Lung (tissue), 12 donors: ENCODE data around the gene SNX33. TPM values are rescaled to one million over a fixed set of nuclear protein-coding genes. Genes with fewer than 3 reads are reported as not detected.
"Not testable (repeated sequence)": the region's sequence is repeated elsewhere in the genome, so short reads cannot be mapped to it uniquely, and the experiment has no call there.

Experiments used
- ATAC-seq: fragments of 200-7000 bp; cut with Tn5 transposase; one replicate; pipeline ENCODE4 v1.9.1; 2020; ENCODE audit warnings: moderate number of reproducible peaks; ENCODE audit not compliant: insufficient read depth, low FRiP score
- DNase-seq, 3 donors: peaks; one replicate each; pipeline ENCODE4 v3.0.0-alpha.2; 2013 to 2017
- H3K27ac ChIP-seq, 2 donors: one replicate each; pipeline ENCODE4 v1.5.1; 2013; ENCODE audit warnings: mild to moderate bottlenecking in 2 of 2, moderate library complexity in 2 of 2, control low read depth in 1 of 2, inconsistent platforms in 1 of 2, low read depth in 1 of 2, low read length in 1 of 2
- H3K27me3 ChIP-seq, 3 donors: one replicate each; pipeline ENCODE4 v1.5.1; 2013; ENCODE audit warnings: low read length in 2 of 3; ENCODE audit not compliant: control insufficient read depth in 3 of 3, insufficient read depth in 3 of 3
- H3K36me3 ChIP-seq, 4 donors: one replicate each; pipeline ENCODE4 v1.5.1; 2013; ENCODE audit warnings: low read length in 4 of 4, mild to moderate bottlenecking in 1 of 4, moderate library complexity in 1 of 4; ENCODE audit not compliant: control insufficient read depth in 4 of 4, insufficient read depth in 4 of 4
- H3K4me1 ChIP-seq, 5 donors: one replicate each; pipeline ENCODE4 v1.5.1; 2013; ENCODE audit warnings: low read length in 5 of 5, mild to moderate bottlenecking in 2 of 5, moderate library complexity in 1 of 5; ENCODE audit not compliant: control insufficient read depth in 5 of 5, insufficient read depth in 5 of 5
- H3K4me3 ChIP-seq: one replicate; pipeline ENCODE4 v1.5.1; 2013; ENCODE audit warnings: mild to moderate bottlenecking, control low read depth, moderate library complexity
- H3K9ac ChIP-seq, 2 donors: one replicate each; pipeline ENCODE4 v1.5.1; 2013; ENCODE audit warnings: low read length in 2 of 2, control low read depth in 1 of 2; ENCODE audit not compliant: insufficient read depth in 1 of 2
- H3K9me3 ChIP-seq, 4 donors: one replicate each; pipeline ENCODE4 v1.5.1; 2013; ENCODE audit warnings: low read length in 3 of 4, mild to moderate bottlenecking in 1 of 4, moderate library complexity in 1 of 4; ENCODE audit not compliant: control insufficient read depth in 4 of 4, insufficient read depth in 3 of 4
- WGBS, 2 donors: extraction: QIAGEN DNeasy Blood & Tissue Kit; methylation state at CpG; one replicate each; pipeline ENCODE4 v1.1.7; 2013; 5-methylcytosine and 5-hydroxymethylcytosine counted together
- polyA plus RNA-seq, 2 donors: library from polyadenylated mRNA; stranded (reverse); fragments of 200-250 nt; gene quantifications; one replicate each; pipeline ENCODE4 v1.2.1, GENCODE V29; 2013
- total RNA-seq, 2 donors: library from RNA; depleted of rRNA in 1 of 2; stranded (reverse); fragments of >200 nt in 1 of 2; gene quantifications; one replicate each; pipeline ENCODE4 v1.2.1, GENCODE V29; 2014 to 2021
- TF ChIP-seq, protein P1 (sequence below): IDR thresholded peaks from 2 replicates; pipeline ENCODE4 v1.5.1; 2012; ENCODE audit warnings: mild to moderate bottlenecking; ENCODE audit errors: control extremely low read depth, extremely low read depth
- donor health status: control.
- donor health status: control.
- donor health status: Bipolar disorder and iron deficiency.
- donor health status: healthy.
- donor health status: DM: yes; HTN: yes; CAD: no.

SNX33 gene
- total and polyA plus RNA-seq, 4 donors = 13.6 to 23.5 (median 18.0) TPM

DNA sequence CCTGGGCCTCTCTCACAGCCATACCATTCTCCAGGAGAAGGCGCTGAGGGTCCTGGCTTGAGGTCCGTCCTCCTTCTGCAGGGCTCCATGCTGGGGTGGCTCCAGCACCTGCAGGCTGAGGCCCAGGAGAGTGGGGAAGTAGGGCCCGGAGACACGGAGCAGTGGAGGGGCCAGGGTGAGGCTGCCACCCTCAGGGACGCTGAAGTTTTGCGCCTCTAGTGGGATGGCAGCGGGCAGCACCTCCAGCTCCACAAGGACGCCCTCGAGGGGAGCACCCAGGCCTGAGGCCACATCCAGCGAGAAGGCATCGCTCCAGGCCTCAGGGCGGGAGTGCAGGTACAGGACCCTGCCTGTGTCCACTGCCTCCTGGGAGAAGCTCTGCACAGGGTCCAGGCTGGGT lies 37.5 kb downstream of the SNX33 start:
- TF ChIP-seq, protein P1, sequence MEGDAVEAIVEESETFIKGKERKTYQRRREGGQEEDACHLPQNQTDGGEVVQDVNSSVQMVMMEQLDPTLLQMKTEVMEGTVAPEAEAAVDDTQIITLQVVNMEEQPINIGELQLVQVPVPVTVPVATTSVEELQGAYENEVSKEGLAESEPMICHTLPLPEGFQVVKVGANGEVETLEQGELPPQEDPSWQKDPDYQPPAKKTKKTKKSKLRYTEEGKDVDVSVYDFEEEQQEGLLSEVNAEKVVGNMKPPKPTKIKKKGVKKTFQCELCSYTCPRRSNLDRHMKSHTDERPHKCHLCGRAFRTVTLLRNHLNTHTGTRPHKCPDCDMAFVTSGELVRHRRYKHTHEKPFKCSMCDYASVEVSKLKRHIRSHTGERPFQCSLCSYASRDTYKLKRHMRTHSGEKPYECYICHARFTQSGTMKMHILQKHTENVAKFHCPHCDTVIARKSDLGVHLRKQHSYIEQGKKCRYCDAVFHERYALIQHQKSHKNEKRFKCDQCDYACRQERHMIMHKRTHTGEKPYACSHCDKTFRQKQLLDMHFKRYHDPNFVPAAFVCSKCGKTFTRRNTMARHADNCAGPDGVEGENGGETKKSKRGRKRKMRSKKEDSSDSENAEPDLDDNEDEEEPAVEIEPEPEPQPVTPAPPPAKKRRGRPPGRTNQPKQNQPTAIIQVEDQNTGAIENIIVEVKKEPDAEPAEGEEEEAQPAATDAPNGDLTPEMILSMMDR = no peak
- DNase-seq (no peak), ATAC-seq (no peak)
- no peak overlapping the region for H3K4me3 ChIP-seq
- H3K9me3 ChIP-seq = no peaks in the 10 kb centered on the region
- 83 to 84% methylated on average over 12 of the region's 12 CpGs for whole genome bisulfite sequencing, 2 donors
- H3K9ac ChIP-seq = no peak overlapping the region
- H3K27me3 ChIP-seq = no peaks in the 10 kb centered on the region
- peaks cover 0 to 8% (median 2%) of the 10 kb centered on the region in 4 donors for H3K36me3 ChIP-seq
- no peaks in the 10 kb centered on the region for H3K4me1 ChIP-seq
- no peak overlapping the region for H3K27ac ChIP-seq

DNA sequence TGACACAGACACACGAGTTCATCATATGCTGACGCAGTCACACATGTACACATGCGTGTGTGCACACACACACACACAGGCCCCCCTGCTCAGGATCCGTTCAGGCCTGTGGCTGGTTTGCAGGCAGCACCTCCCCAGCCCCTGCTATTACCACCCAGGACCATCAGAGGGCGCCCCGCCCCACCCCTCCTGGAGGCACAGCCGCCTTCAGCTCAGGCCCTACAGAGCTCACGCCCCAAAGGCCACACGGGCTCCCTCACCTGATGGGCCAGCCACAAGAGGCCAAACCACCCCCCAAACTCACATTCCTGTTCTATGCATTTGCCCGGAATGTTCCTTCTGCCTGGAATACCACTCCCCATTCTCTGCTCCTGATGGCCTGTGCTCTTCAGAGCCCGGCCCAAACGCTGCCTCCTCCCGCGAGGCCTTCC lies 38.5 kb downstream of the SNX33 start:
- WGBS, 2 donors = 31 to 33% methylated on average over 14 of the region's 14 CpGs
- not testable (repeated sequence) for H3K9ac ChIP-seq, H3K27ac ChIP-seq, H3K4me3 ChIP-seq, H3K4me1 ChIP-seq, H3K27me3 ChIP-seq, H3K36me3 ChIP-seq, H3K9me3 ChIP-seq
- DNase-seq (peak; percentile 58 to 85 (median 67)), ATAC-seq (peak; percentile 86)
- TF ChIP-seq, protein P1 = peak; percentile 48

DNA sequence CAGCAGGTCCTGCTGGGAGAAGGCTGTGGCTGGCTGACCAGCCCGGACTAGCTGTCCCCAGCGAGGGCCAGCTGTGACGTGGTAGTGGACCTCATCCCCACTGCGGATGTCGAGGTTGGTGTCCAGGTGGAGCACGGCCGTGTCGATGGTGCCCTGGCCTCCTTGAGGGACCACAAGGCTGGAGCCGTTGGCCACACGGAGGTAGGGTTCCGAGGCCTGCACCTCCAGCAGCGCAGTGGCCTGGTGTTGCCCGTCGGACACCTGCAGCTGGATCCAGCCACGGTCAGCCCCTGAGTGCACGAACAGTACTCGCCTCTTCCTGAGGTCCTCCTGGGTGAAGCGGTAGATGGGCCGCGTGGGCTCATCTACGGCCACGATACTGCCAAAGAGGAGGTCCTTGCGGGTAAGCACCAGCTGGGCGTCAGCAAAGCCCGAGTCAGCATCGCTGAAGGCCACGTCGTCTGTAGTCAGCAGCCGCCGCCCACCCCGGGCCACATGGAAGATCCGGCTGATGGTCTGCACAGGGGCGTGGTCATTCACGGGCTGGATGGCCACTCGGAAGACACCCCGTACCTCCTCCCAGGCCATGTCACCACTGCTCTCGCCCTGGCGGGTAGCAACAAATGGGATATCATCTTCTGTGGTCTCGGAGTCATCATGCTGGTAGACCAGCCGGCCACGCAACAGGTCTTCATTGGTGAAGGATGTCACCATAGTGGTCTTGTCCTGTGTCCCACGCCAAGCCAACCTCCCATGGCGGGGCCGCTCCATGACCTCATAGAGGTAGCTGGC lies 40.0 kb downstream of the SNX33 start:
- H3K9ac ChIP-seq = no peak overlapping the region
- no peak overlapping the region for H3K4me3 ChIP-seq
- H3K36me3 ChIP-seq = peaks cover 0 to 8% (median 5%) of the 10 kb centered on the region in 4 donors
- no peak for ATAC-seq
- no peaks in the 10 kb centered on the region for H3K9me3 ChIP-seq
- DNase-seq = no peak
- no peaks in the 10 kb centered on the region for H3K4me1 ChIP-seq
- no peaks in the 10 kb centered on the region for H3K27me3 ChIP-seq
- TF ChIP-seq, protein P1 = no peak
- H3K27ac ChIP-seq = no peak overlapping the region
- 92 to 94% methylated on average over 44 of the region's 44 CpGs for WGBS, 2 donors

DNA sequence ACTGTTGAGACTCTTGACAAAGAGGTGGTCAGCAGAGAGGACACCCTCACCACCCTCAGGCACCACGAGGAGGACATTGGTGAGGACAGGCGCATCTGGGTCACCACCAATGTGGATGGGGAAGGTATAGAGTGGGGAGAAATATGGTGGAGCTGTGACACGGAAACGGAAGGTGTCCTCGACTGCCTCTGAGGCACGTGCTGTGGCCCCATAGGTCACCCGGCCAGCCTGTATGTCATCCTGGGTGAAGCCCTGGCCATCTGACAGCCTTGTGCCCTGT lies 40.5 kb downstream of the SNX33 start:
- H3K27me3 ChIP-seq = no peaks in the 10 kb centered on the region
- DNase-seq (no peak), ATAC-seq (no peak)
- no peaks in the 10 kb centered on the region for H3K9me3 ChIP-seq
- H3K4me1 ChIP-seq = no peaks in the 10 kb centered on the region
- H3K4me3 ChIP-seq = no peak overlapping the region
- no peak overlapping the region for H3K9ac ChIP-seq
- no peak overlapping the region for H3K27ac ChIP-seq
- 93% methylated on average over 7 of the region's 7 CpGs for WGBS, 2 donors
- TF ChIP-seq, protein P1 = no peak
- H3K36me3 ChIP-seq = peaks cover 0 to 8% (median 5%) of the 10 kb centered on the region in 4 donors
